GM18520 (cell line): Measurements from ENCODE around the gene CTNND1.
"Not testable (repeated sequence)": the region's sequence is repeated elsewhere in the genome, so short reads cannot be mapped to it uniquely, and the experiment has no call there.

ENCODE experiments used
- ATAC-seq: cut with Tn5 transposase; IDR thresholded peaks from one replicate; pipeline ENCODE4 v1.9.1; 2021; ENCODE audit not compliant: unreplicated experiment

CTNND1 gene

DNA sequence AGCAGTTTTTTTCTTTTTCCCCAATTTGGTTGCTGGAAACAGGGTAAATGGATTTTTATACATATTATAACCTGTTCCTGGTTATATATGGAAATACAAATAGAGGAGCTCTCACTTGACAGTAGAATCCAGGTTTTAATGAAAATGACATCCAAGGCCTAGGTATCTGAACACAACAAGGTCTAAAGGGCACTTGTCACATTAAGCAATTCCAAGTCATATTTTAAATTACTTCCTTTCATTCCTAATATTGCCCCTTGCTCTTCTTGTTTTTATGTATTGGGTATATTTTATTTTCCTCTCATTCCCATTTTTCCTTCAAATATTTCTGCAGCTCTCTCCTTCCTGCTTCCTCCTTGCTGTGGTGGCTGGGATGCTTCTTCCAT is 27.1 kb downstream of the CTNND1 start:
- ATAC-seq: no peak

DNA sequence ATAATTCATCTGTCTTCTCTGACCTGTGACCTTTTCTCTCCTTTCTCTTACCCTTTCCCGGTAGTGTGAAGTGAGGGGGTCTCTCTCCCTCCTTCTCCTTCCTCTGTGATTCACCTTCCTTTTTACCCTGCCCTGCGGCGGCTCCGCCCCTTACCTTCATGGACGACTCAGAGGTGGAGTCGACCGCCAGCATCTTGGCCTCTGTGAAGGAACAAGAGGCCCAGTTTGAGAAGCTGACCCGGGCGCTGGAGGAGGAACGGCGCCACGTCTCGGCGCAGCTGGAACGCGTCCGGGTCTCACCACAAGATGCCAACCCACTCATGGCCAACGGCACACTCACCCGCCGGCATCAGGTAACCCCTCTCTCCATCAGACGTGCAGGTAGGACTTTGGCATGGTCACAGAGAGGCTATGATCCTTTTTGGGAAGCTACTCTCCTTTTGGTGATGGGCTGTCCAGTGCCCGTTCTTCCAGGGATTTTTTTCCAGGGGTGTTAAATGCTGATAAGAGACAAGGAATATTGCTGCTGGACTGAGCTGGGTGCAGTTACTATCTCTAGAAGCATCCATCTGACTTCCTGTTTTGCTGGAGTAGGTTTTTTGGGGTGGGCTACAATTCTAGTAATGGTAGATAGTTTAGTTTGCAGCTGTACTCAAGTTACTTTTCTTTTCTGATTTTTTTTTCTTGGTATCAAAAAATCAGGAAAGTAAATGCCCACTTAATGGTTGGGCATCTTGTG is 29.9 kb downstream of the CTNND1 start:
- no peak for ATAC-seq

DNA sequence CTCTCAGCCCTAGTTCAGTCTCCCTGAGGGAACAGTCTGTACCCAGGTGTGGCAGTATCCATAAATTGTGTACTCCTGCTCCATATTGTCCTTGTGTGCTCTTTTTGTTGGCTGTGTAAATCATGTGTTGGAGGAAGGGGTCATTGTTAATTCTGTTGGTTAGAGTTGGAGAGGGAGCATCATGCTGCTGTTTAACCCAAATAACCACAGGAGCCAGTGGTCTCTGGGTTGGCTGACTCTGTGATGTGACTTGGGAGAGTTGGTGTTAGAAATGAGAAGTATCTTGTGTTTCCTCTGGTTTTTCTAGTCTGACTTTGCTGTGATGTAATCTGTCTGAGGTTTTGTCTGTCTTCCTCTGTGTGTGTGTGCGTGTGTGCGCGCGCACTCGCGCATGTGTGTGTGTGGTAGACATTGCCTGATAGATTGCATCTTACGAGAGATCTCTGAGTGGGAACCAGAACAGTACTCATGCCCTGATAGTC is 30.5 kb downstream of the CTNND1 start:
- peak; percentile 77 for ATAC-seq

DNA sequence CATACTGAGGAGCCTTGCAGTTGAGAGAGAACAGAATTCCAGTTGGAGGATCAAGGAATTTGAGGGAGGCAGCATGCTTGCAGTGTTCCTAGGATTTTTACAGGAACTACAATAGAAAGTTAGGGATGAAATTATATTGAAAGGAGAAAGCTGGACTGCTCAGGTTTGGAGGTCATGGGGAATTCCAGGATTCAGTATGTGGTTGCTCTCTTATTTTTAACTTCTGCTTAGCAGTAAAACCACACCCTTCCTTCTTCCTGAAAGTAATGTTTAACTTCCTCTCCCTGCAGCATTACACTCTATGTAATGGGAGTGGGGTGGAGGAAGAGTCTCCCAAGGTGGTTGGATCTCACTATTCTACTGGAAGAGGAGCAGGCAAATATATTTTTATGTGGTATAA is 31.3 kb downstream of the CTNND1 start:
- ATAC-seq: no peak

DNA sequence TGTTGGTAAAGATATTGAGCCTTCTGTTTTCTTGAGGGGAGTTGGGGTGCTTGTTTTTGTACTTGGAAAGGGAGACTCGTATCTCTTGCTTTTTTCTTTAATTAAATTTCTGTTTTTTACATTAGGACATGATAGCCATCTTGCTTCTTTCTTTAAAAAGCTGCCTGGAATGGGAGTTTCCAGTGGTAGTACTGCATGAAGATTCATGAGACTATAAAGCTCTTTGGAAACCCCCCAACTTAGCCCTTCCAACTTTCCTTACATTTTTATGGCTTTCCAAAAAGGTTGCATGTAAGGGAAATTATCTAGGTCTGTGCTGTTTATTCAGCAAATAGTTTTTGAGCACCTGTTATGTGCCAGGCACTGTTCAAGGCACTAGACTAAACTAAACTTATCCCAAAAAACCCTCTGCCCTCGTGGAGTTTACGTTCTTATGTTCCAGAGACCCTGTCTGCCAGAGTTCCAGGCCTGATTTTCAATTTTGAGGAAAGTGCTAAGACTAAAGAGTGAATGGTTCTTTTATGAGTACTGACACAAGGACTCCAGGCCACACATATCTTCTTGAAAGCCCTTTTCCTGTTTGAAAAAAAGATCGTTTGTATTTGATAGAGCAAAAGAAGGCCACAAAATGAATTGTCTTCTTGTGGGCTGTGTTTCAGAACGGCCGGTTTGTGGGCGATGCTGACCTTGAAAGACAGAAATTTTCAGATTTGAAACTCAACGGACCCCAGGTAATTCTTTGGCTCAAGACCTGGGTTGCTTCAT is 31.9 kb downstream of the CTNND1 start:
- ATAC-seq: no peak

DNA sequence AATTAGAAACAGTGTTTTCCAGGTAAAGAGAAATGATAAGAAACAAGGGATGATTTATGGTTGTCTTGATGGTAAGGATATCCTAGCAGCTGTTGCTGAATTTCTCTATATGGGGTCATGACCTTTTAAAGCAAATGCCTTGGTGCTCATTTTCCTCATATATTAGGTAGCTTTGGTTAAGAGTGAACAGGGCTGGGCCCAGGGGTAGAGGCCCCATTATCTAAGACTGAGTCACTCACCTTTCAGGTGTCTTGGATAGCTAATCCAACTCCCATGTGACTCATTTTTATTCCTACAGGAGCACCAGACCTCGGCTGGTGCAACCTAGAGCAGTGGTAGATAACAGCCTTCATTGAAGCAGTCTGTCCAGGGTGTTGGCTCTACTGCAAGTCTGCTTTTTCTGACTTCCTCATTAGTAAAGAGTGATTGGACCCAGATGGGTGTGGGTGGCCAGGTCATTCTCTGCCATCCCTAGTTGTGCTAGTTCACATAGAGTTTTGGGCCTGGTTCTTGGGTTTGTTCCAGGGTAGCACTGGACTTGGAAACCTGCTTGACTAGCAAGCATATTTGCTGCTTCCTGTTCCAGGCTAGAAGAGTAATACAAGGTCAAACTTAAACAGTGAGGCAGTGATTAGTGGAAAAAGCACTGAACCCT is 37.4 kb downstream of the CTNND1 start:
- no peak for ATAC-seq

DNA sequence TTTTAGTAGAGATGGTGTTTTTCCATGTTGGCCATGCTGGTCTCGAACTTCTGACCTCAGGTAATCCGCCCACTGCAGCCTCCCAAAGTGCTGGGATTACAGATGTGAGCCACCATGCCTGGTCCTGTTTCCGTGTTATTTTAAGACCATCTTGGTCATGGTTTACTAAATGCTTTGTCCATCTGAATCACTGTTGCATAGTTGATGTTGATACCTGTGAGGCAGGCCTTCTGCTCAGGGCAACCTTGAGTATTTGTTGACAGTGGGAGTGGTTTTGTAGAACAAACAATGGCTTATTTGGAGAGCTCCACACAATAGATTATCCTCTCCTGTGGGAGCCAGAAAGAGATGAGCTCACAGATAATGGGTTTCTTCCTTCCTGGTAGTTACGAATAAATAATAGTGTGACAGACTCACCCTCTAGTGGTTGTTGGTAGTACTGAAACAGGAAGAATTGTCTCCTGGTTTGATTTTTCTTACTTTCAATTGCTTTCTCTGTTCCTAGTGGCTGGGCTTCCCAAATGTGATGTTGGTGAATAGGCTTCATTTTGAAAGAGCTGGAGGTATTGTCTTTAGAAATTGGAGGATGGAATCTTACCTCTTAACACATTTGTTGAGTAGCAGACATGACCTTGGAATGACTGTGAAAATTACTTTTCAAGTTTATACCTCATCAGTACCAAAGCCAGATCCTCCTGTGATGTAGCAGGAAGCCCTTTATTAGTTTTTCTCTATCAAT is 39.0 kb downstream of the CTNND1 start:
- ATAC-seq: peak; percentile 88

DNA sequence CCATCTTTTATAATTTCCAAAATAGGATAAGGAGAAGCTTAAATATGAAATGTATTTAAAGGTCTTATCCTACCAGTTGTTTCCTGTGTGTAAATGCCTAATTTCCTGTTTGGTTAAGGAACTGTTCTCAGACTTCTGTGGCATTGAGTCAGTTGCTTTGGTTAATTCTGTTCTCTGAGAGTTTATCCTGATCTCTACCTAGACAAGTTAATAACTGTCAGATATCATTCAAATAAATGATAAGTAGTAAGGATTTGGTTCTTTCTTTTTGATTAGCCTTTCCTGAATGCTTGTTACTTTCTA is 39.5 kb downstream of the CTNND1 start:
- ATAC-seq: no peak

DNA sequence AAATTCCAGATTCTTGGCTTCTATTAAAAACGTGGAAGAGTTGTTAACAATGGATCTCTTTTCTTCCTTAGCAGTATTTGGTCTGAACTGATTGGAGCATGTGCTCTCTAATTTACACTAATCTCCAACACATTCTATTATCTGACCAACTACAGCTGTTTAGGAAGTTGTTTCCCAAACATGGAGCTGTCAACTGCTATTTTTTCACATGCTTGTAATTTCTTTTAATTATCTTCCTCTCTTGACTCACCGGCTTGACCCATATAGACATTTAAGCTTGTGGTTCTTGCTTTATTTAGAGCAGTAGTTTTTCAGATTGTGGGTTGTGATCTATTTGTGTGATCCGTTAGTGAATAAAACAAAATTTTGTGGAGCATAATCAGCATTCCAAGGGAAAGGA is 40.8 kb downstream of the CTNND1 start:
- no peak for ATAC-seq

DNA sequence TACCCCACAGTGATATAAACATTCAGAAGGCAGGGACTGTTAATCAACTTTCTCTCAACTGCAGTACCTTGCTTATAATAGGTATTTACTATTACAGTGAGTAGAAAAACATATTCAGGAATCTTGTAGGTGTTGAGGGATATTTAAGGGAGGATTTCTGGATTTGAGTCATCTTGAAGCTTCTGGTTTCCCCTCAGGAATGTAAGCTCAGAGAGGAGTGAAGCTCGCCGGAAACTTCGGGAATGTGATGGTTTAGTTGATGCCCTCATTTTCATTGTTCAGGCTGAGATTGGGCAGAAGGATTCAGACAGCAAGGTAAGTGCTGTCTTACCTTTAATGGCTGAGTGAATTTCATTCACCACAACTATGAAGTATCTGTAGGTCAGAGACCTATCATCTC is 42.9 kb downstream of the CTNND1 start:
- ATAC-seq: no peak

DNA sequence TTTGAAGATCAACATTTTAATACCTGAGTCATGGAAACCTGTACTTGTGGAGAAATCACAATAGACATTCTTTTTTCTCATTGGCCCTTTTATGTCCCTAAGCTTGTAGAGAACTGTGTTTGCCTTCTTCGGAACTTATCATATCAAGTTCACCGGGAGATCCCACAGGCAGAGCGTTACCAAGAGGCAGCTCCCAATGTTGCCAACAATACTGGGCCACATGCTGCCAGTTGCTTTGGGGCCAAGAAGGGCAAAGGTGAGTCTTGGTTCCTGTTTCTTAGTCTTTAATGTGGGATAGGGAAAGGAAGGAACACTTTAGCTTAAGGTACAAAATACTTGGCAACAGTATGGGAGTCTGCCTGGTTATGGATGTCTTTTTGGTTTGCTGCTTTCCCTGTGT is 44.2 kb downstream of the CTNND1 start:
- no peak for ATAC-seq

DNA sequence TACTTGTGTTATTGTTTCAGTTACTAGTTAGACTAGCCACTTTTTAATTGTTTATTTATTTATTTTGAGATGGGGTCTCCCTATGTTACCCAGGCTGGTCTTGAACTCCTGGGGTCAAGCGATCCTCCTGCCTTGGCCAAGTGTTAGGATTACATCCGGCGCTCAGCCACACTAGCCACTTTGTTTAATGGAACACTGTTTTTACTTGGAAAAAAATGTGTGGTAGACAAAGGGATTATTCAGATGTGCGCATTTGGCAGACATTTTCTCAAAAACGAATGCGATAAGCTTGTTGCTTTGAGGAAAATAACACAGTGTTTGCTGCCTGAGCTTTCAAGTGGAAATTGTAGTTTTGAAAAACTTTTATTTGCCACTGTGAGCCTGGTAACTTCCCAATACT is 51.0 kb downstream of the CTNND1 start:
- no peak for ATAC-seq

DNA sequence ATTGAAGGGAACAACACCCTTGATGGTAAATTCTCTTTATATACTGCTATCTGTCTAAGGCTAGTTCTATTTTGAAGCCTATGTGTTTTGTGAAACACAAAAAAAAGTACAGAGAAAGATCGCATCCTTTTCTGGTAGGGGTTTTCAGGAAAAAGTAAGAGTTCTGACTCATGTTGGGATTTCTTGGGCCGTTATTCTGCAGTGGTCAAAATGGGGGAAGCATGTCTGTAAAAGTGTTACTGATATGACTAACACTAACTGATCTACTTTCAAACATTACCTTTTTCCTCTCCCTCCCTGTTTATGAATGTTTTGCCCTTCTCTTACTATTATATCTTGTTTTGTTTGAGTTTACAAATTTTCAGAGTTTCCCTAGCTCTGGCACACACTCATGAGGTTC is 53.9 kb downstream of the CTNND1 start:
- ATAC-seq: peak; percentile 66

DNA sequence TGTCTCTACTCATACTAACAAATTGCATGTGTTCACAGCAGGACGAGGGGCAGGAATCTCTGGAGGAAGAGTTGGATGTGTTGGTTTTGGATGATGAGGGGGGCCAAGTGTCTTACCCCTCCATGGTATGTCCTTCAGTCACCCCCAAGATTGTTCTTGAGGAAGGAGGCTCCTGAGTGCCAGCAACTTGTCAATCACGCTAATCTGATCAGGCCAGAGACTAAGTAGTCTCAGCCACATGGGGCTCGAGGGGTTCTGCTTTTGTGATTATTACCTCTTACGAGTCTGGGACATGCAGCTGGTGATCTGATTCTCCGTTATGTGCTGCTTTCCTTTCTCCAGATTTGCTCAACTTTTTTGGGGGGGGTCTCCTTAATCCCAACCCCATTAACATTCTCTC is 54.3 kb downstream of the CTNND1 start:
- ATAC-seq: no peak

DNA sequence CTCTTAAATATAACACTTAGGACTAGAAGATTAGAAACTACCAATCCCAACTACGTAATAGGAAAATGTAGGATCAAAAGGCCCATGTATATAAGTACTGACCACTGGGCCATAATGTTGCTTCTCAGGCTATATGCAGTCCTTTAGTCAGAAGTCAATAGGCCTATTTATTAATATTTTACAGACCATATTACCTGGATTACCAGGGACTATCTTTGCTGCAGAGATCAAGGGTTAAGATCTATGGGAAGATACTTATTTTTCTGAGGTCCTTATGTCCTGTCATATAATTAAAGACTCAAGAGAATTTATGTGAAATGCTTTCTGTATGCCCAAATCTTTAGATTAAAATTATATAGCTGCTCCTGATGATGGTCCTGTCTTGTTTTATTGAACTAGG is 57.2 kb downstream of the CTNND1 start:
- ATAC-seq: no peak

DNA sequence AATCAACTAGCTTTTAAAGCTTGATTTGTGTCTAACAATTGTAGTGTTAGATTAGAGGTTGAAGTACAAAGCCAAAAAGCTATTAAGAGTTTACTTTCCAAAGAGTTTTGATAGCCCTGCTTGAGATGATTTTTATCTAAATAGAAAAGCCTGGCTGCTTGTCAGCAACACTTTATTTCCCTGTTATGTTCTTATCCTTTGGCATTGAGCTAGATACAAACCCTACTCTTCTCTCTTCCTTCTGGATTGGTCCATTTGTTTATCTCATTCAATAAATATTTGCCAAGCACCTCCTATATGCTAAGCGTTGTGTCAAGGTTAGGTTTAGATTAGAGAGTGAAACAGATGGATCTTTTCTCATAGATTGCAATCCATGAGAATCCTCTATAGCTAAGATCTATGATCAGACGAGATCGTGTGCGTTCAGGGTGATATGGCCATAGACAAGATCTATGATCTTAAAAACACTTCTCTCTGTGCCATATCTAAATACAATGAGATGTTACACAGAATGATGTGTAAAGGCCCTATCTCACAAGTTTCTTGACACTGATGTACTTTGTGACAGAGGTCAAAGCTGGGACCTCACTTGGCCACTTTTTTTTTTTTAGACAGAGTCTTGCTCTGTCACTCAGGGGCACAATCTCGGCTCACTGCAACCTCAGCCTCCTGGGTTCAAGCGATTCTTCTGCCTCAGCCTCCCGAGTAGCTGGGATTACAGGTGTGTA is 57.8 kb downstream of the CTNND1 start:
- no peak for ATAC-seq

DNA sequence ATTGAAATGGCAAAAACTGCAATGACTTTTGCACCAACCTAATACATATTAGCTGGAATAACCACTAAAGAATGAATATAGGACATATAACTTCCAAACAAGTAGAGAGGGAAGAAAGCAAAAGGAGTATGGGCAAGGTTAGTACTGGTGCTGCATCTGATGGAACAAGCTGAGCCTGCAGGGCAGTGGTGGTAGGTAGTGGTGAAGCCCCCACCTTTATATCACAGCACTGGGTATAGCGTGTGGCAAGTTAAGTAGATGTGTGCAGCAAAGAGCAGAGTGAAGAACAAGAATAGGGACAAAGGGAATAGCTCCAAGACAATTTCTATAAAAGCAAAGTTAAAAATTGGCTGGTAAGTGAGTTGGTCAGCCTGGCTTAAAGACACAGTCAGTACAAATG is 62.3 kb downstream of the CTNND1 start:
- ATAC-seq: no peak

DNA sequence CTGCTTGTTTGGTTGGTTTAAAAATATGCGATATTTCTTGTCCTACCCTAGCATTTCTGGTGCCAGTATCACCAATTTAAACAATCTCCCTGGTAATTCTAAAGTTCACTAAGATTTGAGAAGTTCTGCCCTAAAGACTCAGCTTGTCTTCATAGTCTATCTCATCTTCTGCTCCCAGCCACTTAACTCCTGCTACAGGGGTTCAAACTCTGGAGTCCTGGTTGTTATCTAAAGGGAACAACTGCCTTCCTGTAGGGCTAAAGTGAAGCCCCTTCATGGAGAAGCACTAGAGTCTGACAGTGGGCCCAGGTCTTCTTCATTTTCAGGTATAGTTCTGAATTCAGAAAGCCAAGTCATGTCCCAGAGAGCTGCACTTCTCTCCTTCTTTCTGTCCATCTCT is 73.2 kb downstream of the CTNND1 start:
- no peak for ATAC-seq

DNA sequence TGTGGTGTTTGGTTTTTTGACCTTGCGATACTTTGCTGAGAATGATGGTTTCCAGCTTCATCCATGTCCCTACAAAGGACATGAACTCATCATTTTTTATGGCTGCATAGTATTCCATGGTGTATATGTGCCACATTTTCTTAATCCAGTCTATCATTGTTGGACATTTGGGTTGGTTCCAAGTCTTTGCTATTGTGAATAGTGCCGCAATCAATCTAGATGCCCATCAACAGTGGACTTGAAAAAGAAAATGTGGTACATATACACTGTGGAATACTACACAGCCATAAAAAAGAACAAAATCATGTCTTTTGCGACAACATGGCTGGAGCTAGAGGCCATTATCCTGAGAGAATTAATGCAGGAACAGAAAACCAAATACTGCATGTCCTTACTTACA is 77.0 kb downstream of the CTNND1 start:
- not testable (repeated sequence) for ATAC-seq

DNA sequence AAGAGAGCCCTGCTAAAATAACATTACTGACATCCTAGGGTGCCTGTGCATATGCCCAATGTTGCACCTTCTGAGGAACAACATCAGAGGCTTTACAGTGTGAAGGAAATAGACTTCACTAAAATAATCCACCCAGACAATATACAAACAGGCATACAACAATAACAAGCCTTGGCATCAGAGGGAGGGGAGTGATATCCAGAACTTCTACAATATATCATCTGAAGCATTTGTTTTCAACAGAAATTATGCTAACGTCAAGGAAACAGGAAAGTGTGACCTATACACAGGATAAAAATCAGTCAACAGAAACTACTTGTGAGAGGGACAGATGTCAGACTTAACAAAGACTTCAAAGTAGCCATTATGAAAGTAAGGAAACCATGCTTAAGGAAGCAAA is 81.3 kb downstream of the CTNND1 start:
- no peak for ATAC-seq

DNA sequence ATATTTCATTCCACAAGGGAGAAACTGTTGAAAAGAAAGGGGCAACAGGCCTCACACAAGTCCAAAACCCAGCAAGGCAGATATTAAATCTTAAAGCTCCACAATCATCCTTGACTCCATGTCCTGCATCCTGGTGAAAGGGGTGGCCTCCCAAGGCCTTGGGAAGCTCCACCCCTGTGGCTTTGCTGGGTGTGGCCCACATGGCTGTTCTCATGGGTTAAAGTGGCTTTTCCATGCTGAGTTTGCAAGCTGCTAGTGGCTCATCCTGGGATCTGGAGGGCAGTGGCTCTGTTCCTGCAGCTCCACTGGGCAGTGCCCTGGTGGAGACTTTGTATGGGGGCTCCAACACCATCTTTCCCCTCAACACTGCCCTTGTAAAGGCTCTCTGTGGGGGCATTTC is 106.4 kb downstream of the CTNND1 start:
- ATAC-seq: no peak
